GM21723 (cell line): ENCODE results near the gene INTS3.
A peak's percentile ranks its signal among the peaks of the same experiment; 100 is the strongest.
"Not testable (repeated sequence)": the region's sequence is repeated elsewhere in the genome, so short reads cannot be mapped to it uniquely, and the experiment has no call there.

Experiments
- ATAC-seq: cut with Tn5 transposase; IDR thresholded peaks from one replicate; pipeline ENCODE4 v1.9.1; 2021; ENCODE audit warnings: mild to moderate bottlenecking, moderate library complexity; ENCODE audit not compliant: unreplicated experiment

Gene INTS3

GRCh38 chr1:153754266-153754665, 26.4 kb downstream of the INTS3 start:
- no peak for ATAC-seq

DNA sequence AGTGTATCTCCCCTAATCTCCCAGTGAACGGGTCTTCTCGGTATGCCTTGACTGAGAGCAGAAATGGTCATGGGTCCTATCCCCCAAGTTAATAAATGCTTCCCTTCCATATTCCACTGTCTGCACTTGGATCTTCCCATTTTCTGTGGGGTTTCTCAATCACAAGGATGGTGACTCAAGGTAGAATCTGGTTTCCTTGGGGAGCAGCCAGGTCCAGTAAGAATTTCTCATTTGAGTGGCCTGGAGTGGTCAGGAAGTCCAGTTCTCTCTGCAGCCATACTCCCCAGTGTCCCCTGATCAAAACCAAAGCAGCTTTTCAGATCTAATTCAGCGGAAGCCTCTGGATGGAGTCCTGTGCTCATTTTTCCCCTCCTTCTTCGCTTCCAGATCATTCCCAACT, 32.6 kb downstream of the INTS3 start:
- ATAC-seq = no peak

- ATAC-seq = no peak
Observed at GRCh38 chr1:153763365-153764225, 35.7 kb downstream of the INTS3 start.

GRCh38 chr1:153764310-153764709, 36.5 kb downstream of the INTS3 start:
- no peak for ATAC-seq

DNA sequence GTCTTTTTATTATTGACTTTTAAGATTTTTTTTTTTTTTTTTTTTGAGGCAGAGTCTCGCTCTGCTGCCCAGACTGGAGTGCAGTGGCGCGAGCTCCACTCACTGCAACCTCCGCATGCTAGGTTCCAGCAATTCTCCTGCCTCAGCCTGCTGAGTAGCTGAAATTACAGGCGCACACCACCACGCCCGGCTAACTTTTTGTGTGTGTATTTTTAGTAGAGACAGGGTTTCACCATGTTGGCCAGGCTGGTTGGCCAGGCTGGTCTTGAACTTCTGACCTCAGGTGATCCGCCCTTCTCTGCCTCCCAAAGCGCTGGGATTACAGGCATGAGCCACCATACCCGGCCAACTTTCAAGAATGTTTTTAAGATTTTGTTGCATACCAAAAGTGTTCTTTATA, 38.8 kb downstream of the INTS3 start:
- ATAC-seq = not testable (repeated sequence)

DNA sequence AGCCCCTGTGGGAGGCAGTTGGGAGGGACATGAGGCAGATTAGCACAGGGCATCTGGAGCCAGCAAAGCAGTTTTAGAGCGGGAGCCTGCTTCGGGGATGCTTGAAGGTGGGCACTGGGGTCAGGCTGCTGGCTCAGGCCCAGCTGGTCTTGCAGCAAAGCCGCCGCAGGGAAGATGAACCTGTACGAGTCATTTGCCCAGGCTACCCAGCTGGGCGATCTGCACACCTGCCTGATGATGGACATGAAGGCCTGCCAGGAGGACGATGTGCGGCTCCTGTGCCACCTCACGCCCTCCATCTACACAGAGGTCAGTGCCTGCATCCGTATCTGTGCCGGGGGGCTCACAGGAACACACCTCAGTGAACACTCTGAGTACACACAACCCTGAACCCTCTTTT, 39.7 kb downstream of the INTS3 start:
- no peak for ATAC-seq

GRCh38 chr1:153768316-153769181, 40.7 kb downstream of the INTS3 start:
- no peak for ATAC-seq

DNA sequence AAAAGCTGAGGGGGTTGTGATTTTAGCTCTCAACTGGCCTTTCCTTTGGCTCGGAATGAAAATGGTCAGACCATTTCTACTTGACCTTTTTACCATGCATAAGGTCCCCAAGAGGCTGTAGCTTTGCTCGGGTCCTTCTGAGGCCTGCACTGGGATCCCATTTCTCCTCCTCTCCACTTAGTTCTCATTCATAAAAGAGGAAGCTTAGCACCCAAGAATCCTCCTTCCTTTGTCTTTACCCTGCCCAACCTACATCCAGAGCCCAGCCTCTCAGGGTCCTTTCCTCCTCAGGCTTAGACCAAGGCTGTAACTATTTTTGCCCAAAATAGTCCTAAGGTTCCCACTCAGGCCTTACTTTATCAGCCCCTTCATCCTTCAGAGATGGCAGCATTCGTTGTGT, 41.4 kb downstream of the INTS3 start:
- no peak for ATAC-seq

GRCh38 chr1:153770797-153771196, 42.9 kb downstream of the INTS3 start:
- no peak for ATAC-seq

DNA sequence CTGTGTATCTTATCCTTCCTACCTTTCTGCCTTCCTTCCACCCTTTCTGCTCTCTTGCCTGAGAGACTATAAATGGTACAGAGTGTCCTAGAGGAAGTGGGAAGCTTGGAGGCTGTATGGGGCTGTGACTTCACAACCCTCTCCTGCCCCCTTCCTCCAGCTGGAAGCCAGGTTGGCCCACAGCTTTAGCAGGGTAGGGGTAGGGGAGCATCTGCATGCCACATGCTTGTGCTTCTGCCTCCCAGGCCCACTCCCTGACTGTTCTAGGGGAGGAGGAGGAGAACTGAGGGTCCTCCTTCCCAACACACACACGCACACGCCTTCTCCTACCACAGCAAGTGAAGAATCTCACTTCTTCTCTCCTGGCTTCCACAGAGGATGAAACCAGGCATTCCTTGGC, 43.4 kb downstream of the INTS3 start:
- ATAC-seq = no peak

GRCh38 chr1:153771841-153772593, 44.2 kb downstream of the INTS3 start:
- ATAC-seq = no peak

GRCh38 chr1:153773096-153773921, 45.5 kb downstream of the INTS3 start:
- ATAC-seq = no peak

- no peak for ATAC-seq
Observed at GRCh38 chr1:153774026-153774595, 46.3 kb downstream of the INTS3 start.

GRCh38 chr1:153774780-153775457, 47.1 kb downstream of the INTS3 start, which contains the start of gene SLC27A3:
SLC27A3 (plus strand) TSS chr1:153775407; CDS start chr1:153775498, 91 bp downstream.
- ATAC-seq = peak; percentile 37

DNA sequence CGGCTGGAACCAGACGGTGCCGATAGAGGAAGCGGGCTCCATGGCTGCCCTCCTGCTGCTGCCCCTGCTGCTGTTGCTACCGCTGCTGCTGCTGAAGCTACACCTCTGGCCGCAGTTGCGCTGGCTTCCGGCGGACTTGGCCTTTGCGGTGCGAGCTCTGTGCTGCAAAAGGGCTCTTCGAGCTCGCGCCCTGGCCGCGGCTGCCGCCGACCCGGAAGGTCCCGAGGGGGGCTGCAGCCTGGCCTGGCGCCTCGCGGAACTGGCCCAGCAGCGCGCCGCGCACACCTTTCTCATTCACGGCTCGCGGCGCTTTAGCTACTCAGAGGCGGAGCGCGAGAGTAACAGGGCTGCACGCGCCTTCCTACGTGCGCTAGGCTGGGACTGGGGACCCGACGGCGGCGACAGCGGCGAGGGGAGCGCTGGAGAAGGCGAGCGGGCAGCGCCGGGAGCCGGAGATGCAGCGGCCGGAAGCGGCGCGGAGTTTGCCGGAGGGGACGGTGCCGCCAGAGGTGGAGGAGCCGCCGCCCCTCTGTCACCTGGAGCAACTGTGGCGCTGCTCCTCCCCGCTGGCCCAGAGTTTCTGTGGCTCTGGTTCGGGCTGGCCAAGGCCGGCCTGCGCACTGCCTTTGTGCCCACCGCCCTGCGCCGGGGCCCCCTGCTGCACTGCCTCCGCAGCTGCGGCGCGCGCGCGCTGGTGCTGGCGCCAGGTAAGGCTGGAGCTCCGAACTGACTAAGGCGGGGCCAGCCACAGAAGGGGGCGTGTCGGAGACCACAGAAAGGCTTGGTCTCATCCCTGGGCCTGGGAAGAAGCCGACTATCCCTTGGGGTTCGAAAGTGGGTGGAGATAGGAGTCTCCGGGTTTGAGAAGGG, 47.8 kb downstream of the INTS3 start:
- ATAC-seq = peak; percentile 59

DNA sequence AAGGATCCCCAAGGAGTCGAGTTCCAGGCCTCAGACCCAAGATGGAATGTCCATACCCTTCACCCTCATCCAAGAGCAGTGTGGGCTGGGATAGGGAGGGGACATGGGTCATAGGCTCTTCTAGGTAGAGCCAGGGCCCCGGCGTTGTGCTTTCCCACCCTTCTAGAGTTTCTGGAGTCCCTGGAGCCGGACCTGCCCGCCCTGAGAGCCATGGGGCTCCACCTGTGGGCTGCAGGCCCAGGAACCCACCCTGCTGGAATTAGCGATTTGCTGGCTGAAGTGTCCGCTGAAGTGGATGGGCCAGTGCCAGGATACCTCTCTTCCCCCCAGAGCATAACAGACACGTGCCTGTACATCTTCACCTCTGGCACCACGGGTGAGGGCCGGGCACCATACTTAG, 48.5 kb downstream of the INTS3 start:
- no peak for ATAC-seq

- no peak for ATAC-seq
Observed at GRCh38 chr1:153776845-153777370, 49.1 kb downstream of the INTS3 start.

GRCh38 chr1:153777648-153778047, 49.8 kb downstream of the INTS3 start:
- no peak for ATAC-seq
